Measurements from ENCODE around the gene SYNCRIP. TPM values are rescaled to one million over a fixed set of nuclear protein-coding genes. Genes with fewer than 3 reads are reported as not detected.
"Not testable (repeated sequence)": the region's sequence is repeated elsewhere in the genome, so short reads cannot be mapped to it uniquely, and the experiment has no call there.

Gene SYNCRIP
- total and polyA plus RNA-seq, 2 of the 13 experiments (the other 11 are each of a cell fraction or from before 2014, with no cell fraction given) = 8.1 to 112 TPM

- POLR2A ChIA-PET = interaction anchor here (1.1 to 1.6 kb wide), 2 partner anchors 8 to 11 kb away, joined by 5 to 14 read pairs; partner anchors contain the start of gene SYNCRIP
- peaks cover 44% of the 10 kb centered on the region for H4K20me1 ChIP-seq (ENCODE audit: insufficient read depth, low read length)
- H3K9ac ChIP-seq (ENCODE audit: insufficient read depth, low read depth, low read length) = no peak overlapping the region
- CTCF ChIA-PET (ENCODE audit: low intra/inter-chr PET ratio, low total read pairs) = no interaction called here
- no peaks in the 10 kb centered on the region for H3K9me3 ChIP-seq (ENCODE audit: low read length)
- peaks cover 85% of the 10 kb centered on the region for H3K79me2 ChIP-seq (ENCODE audit: insufficient read depth, low read length)
- in situ Hi-C loops (cut with HindIII; ENCODE audit: extremely low pct_ligation_motif_present, low pct_unique_long_range_greater_than_20kb) = no loop called here
- no peak overlapping the region for H3K27ac ChIP-seq (ENCODE audit: extremely low read length, insufficient read depth, low read length)
- no peak; the same call in 2 of the 3 replicates for ATAC-seq
- BruUV-seq (replicated peaks) = no TSS peak
- H3K36me3 ChIP-seq (replicated peaks in 1 of 2; ENCODE audit: control insufficient read depth in 1 of 2, insufficient read depth in 2 of 2, low read length in 2 of 2) = peaks cover 24 to 88% of the 10 kb centered on the region in 2 experiments
- no peak for DNase-seq (ENCODE audit: low spot score)
- peaks cover 27% of the 10 kb centered on the region for H3K4me1 ChIP-seq (ENCODE audit: insufficient read depth, low read length)
- TF ChIP-seq TSC22D2 (CRISPR knock-in tag; IDR thresholded peaks at IDR 0.05; ENCODE audit: borderline replicate concordance) = no peak
- TF ChIP-seq ZNF121 (CRISPR knock-in tag; IDR thresholded peaks at IDR 0.05) = peak; percentile 79
- no peak for FAIRE-seq
- no peak overlapping the region for H2AFZ ChIP-seq (ENCODE audit: low read length)
- WGBS (ENCODE audit: low lambda C conversion rate) = 91% methylated on average over 6 of the region's 6 CpGs
- H3K4me3 ChIP-seq (replicated peaks in 1 of 3; ENCODE audit: insufficient read depth in 1 of 3, low read depth in 2 of 3, low read length in 3 of 3) = no peak overlapping the region
- no peak overlapping the region for H3K4me2 ChIP-seq (ENCODE audit: low read depth, low read length)
- intact Hi-C loops (cut with micrococcal nuclease; ENCODE audit: unreplicated experiment) = no loop called here
- H3K27me3 ChIP-seq (ENCODE audit: control insufficient read depth in 1 of 2, insufficient read depth in 2 of 2, low read length in 2 of 2) = no peaks in the 10 kb centered on the region
Measured at GRCh38 chr6:85632164-85632942, 10.3 kb downstream of the SYNCRIP start.

- H3K4me2 ChIP-seq (ENCODE audit: low read depth, low read length); H3K27me3 ChIP-seq (ENCODE audit: control insufficient read depth in 1 of 2, insufficient read depth in 2 of 2, low read length in 2 of 2); H3K9me3 ChIP-seq (ENCODE audit: low read length); DNase-seq (ENCODE audit: low spot score); H2AFZ ChIP-seq (ENCODE audit: low read length); intact Hi-C loops (cut with micrococcal nuclease; ENCODE audit: unreplicated experiment); H3K4me3 ChIP-seq (replicated peaks in 1 of 3; ENCODE audit: insufficient read depth in 1 of 3, low read depth in 2 of 3, low read length in 3 of 3); H3K9ac ChIP-seq (ENCODE audit: insufficient read depth, low read depth, low read length); CTCF ChIA-PET (ENCODE audit: low intra/inter-chr PET ratio, low total read pairs); ATAC-seq; in situ Hi-C loops (cut with HindIII; ENCODE audit: extremely low pct_ligation_motif_present, low pct_unique_long_range_greater_than_20kb); BruUV-seq (replicated peaks); H3K27ac ChIP-seq (ENCODE audit: extremely low read length, insufficient read depth, low read length); FAIRE-seq: not testable (repeated sequence)
- H3K79me2 ChIP-seq (ENCODE audit: insufficient read depth, low read length) = peaks cover 85% of the 10 kb centered on the region
- H3K36me3 ChIP-seq (replicated peaks in 1 of 2; ENCODE audit: control insufficient read depth in 1 of 2, insufficient read depth in 2 of 2, low read length in 2 of 2) = peaks cover 24 to 87% of the 10 kb centered on the region in 2 experiments
- peaks cover 46% of the 10 kb centered on the region for H4K20me1 ChIP-seq (ENCODE audit: insufficient read depth, low read length)
- 92% methylated on average over 3 of the region's 5 CpGs for WGBS (ENCODE audit: low lambda C conversion rate)
- POLR2A ChIA-PET = interaction anchor here (1.1 to 1.6 kb wide), 3 partner anchors 10 to 47 kb away, joined by 4 to 14 read pairs (median 5); partner anchors contain the start of gene SYNCRIP
- peaks cover 17% of the 10 kb centered on the region for H3K4me1 ChIP-seq (ENCODE audit: insufficient read depth, low read length)
Measured at GRCh38 chr6:85631117-85631516, 11.6 kb downstream of the SYNCRIP start.

Data from HepG2 (cell line).